BLaER1 (cell line): Measurements from ENCODE around the gene XRN1.
"Not testable (repeated sequence)": the region's sequence is repeated elsewhere in the genome, so short reads cannot be mapped to it uniquely, and the experiment has no call there.

Experiments used
- H3K27ac ChIP-seq: shearing (Covaris generic); formaldehyde crosslinking; 2 replicates; pipeline ENCODE4 v1.8.1; 2022
- H3K27me3 ChIP-seq: shearing (Covaris generic); formaldehyde crosslinking; 2 replicates; pipeline ENCODE4 v1.8.1; 2022
- H3K36me3 ChIP-seq: shearing (Covaris generic); formaldehyde crosslinking; 2 replicates; pipeline ENCODE4 v1.8.1; 2022
- H3K4me1 ChIP-seq: shearing (Covaris generic); formaldehyde crosslinking; 2 replicates; pipeline ENCODE4 v1.8.1; 2022
- H3K4me2 ChIP-seq: shearing (Covaris generic); formaldehyde crosslinking; 2 replicates; pipeline ENCODE4 v1.8.1; 2022
- H3K4me3 ChIP-seq: shearing (Covaris generic); formaldehyde crosslinking; 2 replicates; pipeline ENCODE4 v1.8.1; 2022
- H3K9ac ChIP-seq: shearing (Covaris generic); formaldehyde crosslinking; 2 replicates; pipeline ENCODE4 v1.8.1; 2022
- H3K9me3 ChIP-seq: shearing (Covaris generic); formaldehyde crosslinking; 2 replicates; pipeline ENCODE4 v1.8.1; 2022
- H4K20me1 ChIP-seq: shearing (Covaris generic); formaldehyde crosslinking; 2 replicates; pipeline ENCODE4 v1.8.1; 2022
- Cebpa-rat ChIP-seq: shearing (Covaris generic); IDR thresholded peaks from 2 replicates; pipeline ENCODE4 v1.8.1; 2022

XRN1 gene

GRCh38 chr3:142348460-142348859 is 99.4 kb downstream of the XRN1 start:
- Histone ChIP-seq H3K9me3 (peaks cover 3% of the 10 kb centered on the region; the same call in 1 of the 2 replicates), H3K27ac (no peak overlapping the region), H3K4me1 (no peaks in the 10 kb centered on the region), H3K9ac (no peak overlapping the region), H3K4me2 (no peak overlapping the region), H3K4me3 (no peak overlapping the region), H4K20me1 (no peaks in the 10 kb centered on the region), H3K27me3 (no peaks in the 10 kb centered on the region), H3K36me3 (peaks cover 77% of the 10 kb centered on the region)
- no peak for TF ChIP-seq Cebpa-rat

DNA sequence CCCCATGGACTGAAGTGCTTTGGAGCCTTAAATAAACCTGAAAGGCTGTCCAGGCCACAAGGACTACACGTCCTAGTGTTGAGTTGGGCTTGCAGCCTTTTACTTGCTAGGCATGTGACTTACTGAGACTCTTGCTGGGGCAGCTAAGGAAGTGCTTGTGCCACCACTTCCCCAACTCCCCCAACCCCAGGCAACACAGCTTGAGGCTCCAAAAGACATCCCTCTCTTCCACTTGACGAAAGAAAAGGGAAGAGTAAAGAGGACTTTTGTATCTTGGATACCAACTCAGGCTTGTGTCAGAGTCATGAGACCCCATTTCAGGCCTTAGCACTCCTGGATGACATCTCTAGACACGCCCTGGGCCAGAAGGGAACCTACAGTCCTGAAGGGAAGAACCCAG is 109.8 kb downstream of the XRN1 start:
- no peaks in the 10 kb centered on the region for H3K27me3 ChIP-seq
- peak overlapping the region; percentile 62 for H3K4me2 ChIP-seq
- H3K36me3 ChIP-seq, result peaks cover 69% of the 10 kb centered on the region
- H3K4me3 ChIP-seq, result no peak overlapping the region
- no peak overlapping the region for H3K9ac ChIP-seq
- no peak for TF ChIP-seq Cebpa-rat
- peaks cover 19% of the 10 kb centered on the region for H3K4me1 ChIP-seq
- H3K27ac ChIP-seq, result no peak overlapping the region
- peaks cover 19% of the 10 kb centered on the region for H4K20me1 ChIP-seq
- H3K9me3 ChIP-seq, result peaks cover 39% of the 10 kb centered on the region

- Histone ChIP-seq H3K4me3 (no peak overlapping the region), H4K20me1 (0 out of 2 replicates have a peak, but pooled peaks cover under 1% of the 10 kb centered on the region), H3K27me3 (no peaks in the 10 kb centered on the region), H3K27ac (no peak overlapping the region), H3K36me3 (peaks cover 66% of the 10 kb centered on the region), H3K9ac (no peak overlapping the region), H3K4me1 (no peaks in the 10 kb centered on the region), H3K4me2 (no peak overlapping the region), H3K9me3 (no peaks in the 10 kb centered on the region)
- TF ChIP-seq Cebpa-rat, result no peak
These were observed 115.4 kb downstream of the XRN1 start for GRCh38 chr3:142332390-142332789.

- H4K20me1 ChIP-seq, H3K4me1 ChIP-seq, H3K27me3 ChIP-seq, H3K27ac ChIP-seq, H3K4me2 ChIP-seq, H3K4me3 ChIP-seq, H3K9ac ChIP-seq: not testable (repeated sequence)
- Histone ChIP-seq H3K36me3 (peaks cover 56% of the 10 kb centered on the region), H3K9me3 (peaks cover 11% of the 10 kb centered on the region)
These were observed 123.4 kb downstream of the XRN1 start for GRCh38 chr3:142324275-142324953.

DNA sequence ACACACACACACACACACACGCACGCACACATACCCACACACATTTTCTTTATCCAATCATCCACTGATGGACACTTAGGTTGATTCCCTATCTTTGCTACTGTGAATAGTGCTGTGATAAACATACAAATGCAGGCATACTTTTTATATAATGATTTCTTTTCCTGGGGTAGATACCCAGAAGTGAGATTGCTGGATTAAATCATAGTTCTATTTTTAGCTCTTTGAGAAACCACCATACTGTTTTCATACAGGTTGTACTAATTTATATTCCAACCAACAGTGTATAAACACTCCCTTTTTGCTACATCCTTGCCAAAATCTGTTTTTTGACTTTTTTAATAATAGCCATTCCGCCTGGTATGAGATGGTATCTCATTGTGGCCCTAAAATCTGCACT is 127.9 kb downstream of the XRN1 start:
- H3K9me3 ChIP-seq, result peaks cover 4% of the 10 kb centered on the region
- no peak overlapping the region for H3K4me3 ChIP-seq
- no peak overlapping the region for H3K27ac ChIP-seq
- no peak overlapping the region for H3K9ac ChIP-seq
- no peaks in the 10 kb centered on the region for H4K20me1 ChIP-seq
- H3K4me1 ChIP-seq, result no peaks in the 10 kb centered on the region
- no peak for TF ChIP-seq Cebpa-rat
- peaks cover 64% of the 10 kb centered on the region for H3K36me3 ChIP-seq
- H3K4me2 ChIP-seq, result no peak overlapping the region
- no peaks in the 10 kb centered on the region for H3K27me3 ChIP-seq

GRCh38 chr3:142319094-142319493 is 128.7 kb downstream of the XRN1 start:
- H3K9me3 ChIP-seq, result no peaks in the 10 kb centered on the region
- no peaks in the 10 kb centered on the region for H3K27me3 ChIP-seq
- peaks cover 66% of the 10 kb centered on the region for H3K36me3 ChIP-seq
- no peak overlapping the region for H3K4me2 ChIP-seq
- no peaks in the 10 kb centered on the region for H3K4me1 ChIP-seq
- TF ChIP-seq Cebpa-rat, result no peak
- no peak overlapping the region for H3K9ac ChIP-seq
- no peak overlapping the region for H3K27ac ChIP-seq
- H3K4me3 ChIP-seq, result no peak overlapping the region
- H4K20me1 ChIP-seq, result no peaks in the 10 kb centered on the region

- Histone ChIP-seq H3K27me3 (no peaks in the 10 kb centered on the region), H3K4me1 (no peaks in the 10 kb centered on the region), H3K4me3 (no peak overlapping the region), H3K27ac (no peak overlapping the region), H3K9ac (no peak overlapping the region), H3K36me3 (peaks cover 70% of the 10 kb centered on the region), H4K20me1 (no peaks in the 10 kb centered on the region), H3K4me2 (no peak overlapping the region), H3K9me3 (no peaks in the 10 kb centered on the region)
- no peak for TF ChIP-seq Cebpa-rat
These were observed 129.5 kb downstream of the XRN1 start for GRCh38 chr3:142318331-142318730.

DNA sequence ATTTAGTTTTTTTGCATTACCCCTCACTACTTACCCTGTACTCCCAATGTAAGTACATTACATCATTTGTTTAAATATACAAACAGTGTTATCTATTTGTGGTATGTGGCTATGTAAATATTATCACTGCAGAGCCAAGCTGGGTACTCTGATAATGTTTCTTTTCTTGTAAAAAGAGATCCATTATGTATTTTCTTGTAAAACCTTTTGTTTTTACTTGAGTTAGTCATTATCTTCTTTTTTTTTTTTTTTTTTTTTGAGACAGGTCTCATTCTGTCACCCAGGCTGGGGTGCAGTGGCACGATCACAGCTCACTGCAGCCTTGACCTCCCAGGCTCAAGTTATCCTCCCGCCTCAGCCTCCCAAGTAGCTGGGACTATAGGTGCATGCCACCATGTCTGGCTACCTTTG is 131.9 kb downstream of the XRN1 start:
- not testable (repeated sequence) for H3K4me2 ChIP-seq, H3K4me3 ChIP-seq, H3K9me3 ChIP-seq, H3K9ac ChIP-seq, H3K4me1 ChIP-seq, H3K27ac ChIP-seq, H3K27me3 ChIP-seq, H4K20me1 ChIP-seq
- peaks cover 70% of the 10 kb centered on the region for H3K36me3 ChIP-seq

DNA sequence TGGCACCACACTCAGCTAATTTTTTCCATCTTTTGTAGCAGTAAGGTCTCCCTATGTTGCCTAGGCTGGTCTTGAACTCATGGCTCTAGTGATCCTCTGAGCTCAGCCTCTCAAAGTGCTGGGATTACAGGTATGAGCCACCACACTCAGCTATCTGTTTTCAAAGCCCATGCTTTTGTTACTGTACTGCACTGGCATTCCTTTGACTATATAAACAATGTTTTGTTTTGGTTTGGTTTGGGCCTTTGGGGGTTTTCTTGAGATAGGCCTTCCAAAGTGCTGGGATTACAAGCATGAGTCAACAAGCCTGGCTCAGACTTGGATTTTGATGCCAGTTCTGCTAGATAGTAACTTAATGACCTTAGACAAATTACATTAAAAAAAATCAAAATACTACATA is 132.8 kb downstream of the XRN1 start:
- Histone ChIP-seq H3K4me1 (no peaks in the 10 kb centered on the region), H4K20me1 (no peaks in the 10 kb centered on the region), H3K27ac (no peak overlapping the region), H3K9ac (no peak overlapping the region), H3K9me3 (no peaks in the 10 kb centered on the region), H3K36me3 (peaks cover 70% of the 10 kb centered on the region), H3K4me2 (no peak overlapping the region), H3K4me3 (no peak overlapping the region), H3K27me3 (no peaks in the 10 kb centered on the region)
- no peak for TF ChIP-seq Cebpa-rat

DNA sequence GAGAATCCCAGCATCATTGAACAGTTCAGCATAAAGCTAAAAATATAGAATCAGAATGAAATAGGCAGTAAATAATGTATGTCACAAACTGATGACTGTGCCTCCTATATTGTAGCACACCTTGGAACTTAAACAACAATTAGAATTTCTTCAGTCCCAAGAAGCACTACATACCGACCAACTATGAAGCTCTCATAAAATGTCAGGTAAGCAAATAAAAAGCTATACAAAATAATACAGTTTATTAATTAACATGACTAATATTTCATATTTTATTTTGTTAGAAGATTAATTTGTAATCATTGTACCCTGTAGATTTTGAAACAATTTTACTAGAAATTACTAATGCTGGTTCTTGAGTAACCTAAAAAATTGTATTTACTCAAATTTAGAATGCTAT is 137.4 kb downstream of the XRN1 start:
- no peaks in the 10 kb centered on the region for H4K20me1 ChIP-seq
- H3K4me1 ChIP-seq, result no peaks in the 10 kb centered on the region
- H3K27ac ChIP-seq, result no peak overlapping the region
- no peak overlapping the region for H3K4me2 ChIP-seq
- H3K4me3 ChIP-seq, result no peak overlapping the region
- no peak for TF ChIP-seq Cebpa-rat
- H3K9ac ChIP-seq, result no peak overlapping the region
- no peaks in the 10 kb centered on the region for H3K27me3 ChIP-seq
- H3K36me3 ChIP-seq, result peaks cover 57% of the 10 kb centered on the region
- no peaks in the 10 kb centered on the region for H3K9me3 ChIP-seq

GRCh38 chr3:142302847-142303246 is 145.0 kb downstream of the XRN1 start:
- peaks cover 13% of the 10 kb centered on the region for H3K36me3 ChIP-seq
- not testable (repeated sequence) for H3K9ac ChIP-seq, H3K27me3 ChIP-seq, H3K27ac ChIP-seq, H3K4me1 ChIP-seq, H3K4me2 ChIP-seq, H4K20me1 ChIP-seq, H3K4me3 ChIP-seq
- peaks cover 34% of the 10 kb centered on the region for H3K9me3 ChIP-seq
